Measurements from ENCODE around the gene PHC2.

The PHC2 gene

DNA sequence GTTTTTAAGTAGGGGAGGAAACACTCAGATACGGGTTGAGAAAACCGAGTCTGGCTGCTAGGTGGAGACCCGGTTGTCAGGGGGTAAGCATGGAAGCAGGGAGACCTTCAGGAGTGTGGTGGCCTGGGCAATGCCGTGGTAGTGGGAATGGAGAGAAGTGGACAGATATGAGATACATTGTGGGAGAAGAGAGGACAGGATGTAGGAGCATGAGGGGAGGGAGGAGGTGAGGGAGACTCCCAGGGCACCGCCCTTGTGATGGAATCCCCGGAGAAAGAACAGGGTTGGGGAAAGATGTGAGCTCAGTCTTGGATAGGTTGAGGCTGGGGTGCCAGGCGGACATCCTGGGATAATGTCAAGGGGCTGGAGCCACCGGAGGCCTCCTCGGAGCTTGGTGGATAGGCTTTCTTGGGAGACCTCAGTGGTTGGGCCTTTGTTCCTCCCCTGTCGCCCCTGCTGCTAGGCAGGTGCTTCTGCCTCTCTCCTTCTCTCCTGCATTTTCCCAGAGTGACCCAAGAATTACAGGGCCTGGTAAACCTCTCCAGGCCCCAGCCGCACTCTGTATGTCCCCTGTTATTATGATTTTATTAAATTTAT, 153.3 kb downstream of the PHC2 start:
- DNase-seq (ENCODE audit: insufficient read length, low spot score), result no peak
- FAIRE-seq, result no peak

DNA sequence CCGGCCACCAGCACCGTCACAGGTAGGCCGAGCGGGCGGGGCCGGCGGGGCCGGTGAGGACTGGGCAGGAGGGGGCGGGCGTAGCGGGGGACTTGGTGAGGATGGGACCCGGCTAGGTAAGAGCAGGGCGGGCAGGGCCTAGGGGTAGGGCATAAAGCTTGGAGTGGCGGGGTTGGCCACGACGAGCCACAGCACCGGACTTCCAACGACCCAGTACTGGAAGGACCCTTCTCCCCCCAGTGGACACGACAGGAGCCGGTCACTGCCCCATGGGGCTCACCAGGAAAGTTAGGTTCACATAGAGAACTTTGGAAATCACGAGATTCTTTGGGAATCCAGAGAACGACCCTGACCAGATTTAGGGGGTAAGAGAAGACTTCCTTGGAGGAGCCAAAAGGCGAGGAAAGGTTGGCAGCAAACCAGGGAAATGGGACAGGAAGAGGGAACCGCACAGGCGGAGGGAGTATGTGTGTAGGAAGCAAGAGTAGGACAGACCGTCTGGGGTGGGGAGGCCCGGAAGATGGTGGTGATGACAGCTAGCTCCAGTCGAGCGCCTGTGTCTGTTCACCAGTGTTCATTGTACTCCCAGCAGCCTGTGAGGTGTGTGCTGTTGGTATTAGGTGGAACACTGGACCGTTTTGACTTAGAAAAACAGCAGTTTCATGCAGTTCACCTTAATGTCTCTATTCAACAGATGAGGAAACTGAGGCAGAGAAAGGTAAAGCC, 154.2 kb downstream of the PHC2 start:
- no peak for DNase-seq (ENCODE audit: insufficient read length, low spot score)
- no peak for FAIRE-seq

DNA sequence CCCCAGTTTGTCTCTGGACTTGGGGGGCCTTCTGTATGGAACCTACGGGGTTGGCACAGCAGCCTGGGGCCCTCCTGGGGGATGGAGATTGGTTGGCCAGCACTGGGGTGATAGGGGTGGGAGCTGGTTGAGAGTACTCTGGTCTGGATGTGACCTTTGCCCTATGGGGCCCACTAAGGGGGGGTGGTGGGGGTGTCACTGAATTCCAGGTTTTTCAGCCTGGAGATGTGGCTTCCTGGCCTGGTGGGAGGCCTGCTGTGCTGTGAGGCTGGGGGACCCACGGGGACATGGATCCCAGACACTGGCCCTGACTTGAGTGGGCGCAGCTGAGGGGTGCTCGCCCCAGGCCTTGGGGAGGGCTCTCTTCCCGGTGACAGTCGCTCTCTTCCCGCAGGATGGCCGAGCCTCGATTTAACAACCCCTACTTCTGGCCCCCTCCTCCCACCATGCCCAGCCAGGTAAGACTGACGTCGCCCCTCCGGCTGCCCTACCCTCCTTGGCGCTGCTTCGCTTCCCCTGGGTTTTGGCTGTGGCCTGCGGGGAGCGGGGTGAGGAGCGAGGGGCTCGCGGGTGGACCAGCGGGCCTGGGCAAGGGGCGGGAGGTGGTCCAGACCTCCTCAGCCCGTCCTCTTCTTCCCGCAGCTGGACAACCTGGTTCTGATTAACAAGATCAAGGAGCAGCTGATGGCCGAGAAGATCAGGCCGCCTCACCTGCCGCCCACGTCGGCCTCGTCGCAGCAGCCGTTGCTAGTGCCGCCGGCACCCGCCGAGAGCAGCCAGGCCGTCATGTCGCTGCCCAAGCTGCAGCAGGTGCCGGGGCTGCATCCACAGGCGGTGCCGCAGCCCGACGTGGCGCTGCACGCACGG, 155.0 kb downstream of the PHC2 start:
- no peak for DNase-seq (ENCODE audit: insufficient read length, low spot score)
- no peak for FAIRE-seq

DNA sequence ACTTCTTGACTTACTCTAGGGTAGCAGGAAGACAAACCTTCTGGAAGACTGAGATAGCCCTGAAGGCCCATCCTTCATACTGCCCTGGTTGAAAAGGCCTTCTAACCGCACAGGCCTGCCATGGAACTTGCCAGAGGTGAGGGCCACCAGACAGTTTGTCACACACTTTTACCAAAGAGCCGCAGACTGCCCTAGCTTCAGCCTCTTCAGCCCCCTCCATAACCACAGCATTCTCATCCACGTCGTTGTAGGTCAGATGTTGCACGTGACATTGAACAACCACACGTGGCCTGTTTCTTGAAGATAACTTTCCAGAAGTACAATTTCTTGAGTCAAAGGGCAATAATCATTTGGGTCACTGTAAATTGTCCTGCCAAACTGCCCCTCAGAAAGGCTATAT, 155.7 kb downstream of the PHC2 start:
- FAIRE-seq, result no peak
- DNase-seq (ENCODE audit: insufficient read length, low spot score), result no peak

DNA sequence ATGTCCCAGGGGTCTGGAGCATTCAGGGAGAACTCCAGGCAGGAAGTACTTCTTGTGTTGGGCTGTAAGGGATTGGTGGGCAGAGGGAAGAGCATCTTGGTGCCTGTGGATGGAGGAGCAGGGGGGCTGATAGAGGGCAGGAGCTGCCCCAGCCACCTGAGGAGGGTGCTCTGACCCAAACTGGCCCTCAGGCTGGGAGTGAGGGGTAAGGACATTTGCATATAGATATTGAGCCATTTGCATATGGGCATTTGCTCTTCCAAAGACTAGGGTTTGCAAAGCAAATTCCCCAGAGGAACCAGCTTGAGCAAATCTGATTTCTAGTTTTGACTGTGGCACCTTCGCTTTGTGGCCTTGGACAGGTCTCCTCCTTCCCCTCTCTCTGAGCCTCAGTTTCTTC, 156.4 kb downstream of the PHC2 start:
- no peak for FAIRE-seq
- no peak for DNase-seq (ENCODE audit: insufficient read length, low spot score)

DNA sequence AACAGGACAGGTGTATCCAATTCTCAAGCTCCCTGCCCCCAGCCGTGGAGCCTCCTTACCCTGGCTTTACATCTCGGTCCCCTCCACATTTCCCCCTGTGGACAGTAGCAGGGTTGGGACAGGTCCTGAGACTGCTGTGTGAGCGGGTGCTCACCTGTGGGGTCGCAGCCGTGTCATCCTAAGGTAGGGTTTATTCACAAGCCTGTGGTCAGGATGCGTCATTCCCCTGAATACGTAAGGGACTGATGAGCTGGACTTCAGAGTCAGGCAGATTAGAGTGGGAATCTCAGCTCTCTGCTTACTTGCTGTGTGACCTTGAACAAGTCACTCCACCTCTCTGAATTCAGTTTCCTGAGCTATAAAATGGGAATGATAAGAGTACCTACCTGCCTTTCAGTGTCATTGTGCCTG, 156.9 kb downstream of the PHC2 start:
- FAIRE-seq (no peak), DNase-seq (ENCODE audit: insufficient read length, low spot score) (no peak)

Data from GM19239 (cell line).